ENCODE data around the gene ZNF79.
"Not testable (repeated sequence)": the region's sequence is repeated elsewhere in the genome, so short reads cannot be mapped to it uniquely, and the experiment has no call there.

Gene ZNF79

GRCh38 chr9:127458921-127459320, 34.7 kb downstream of the ZNF79 start:
- no peak for DNase-seq

GRCh38 chr9:127463382-127463781, 39.2 kb downstream of the ZNF79 start:
- no peak for DNase-seq

- DNase-seq, result no peak
Observed at GRCh38 chr9:127463911-127464310, 39.7 kb downstream of the ZNF79 start.

DNA sequence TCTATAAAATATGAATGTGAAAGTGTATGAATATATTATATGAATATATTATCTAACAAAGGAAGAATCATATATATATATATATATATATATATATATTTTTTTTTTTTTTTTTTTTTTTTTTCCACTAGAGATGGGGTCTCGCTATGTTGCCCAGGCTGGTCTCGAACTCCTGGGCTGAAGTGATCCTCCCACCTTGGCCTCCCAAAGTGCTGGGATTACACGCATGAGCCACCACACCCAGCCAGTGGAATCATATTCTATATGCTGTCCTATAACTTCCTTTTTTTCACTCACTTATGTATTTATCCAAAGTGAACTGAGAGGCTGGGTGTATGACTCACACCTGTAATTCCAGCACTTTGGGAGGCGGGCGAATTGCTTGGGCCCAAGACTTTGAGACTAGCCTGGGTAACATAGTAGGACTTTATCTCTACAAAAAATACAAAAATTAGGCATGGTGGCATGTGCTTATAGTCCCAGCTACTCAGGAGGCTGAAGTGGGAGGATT, 42.3 kb downstream of the ZNF79 start:
- DNase-seq, result not testable (repeated sequence)

- no peak for DNase-seq
Observed at GRCh38 chr9:127467621-127468020, 43.4 kb downstream of the ZNF79 start.

DNA sequence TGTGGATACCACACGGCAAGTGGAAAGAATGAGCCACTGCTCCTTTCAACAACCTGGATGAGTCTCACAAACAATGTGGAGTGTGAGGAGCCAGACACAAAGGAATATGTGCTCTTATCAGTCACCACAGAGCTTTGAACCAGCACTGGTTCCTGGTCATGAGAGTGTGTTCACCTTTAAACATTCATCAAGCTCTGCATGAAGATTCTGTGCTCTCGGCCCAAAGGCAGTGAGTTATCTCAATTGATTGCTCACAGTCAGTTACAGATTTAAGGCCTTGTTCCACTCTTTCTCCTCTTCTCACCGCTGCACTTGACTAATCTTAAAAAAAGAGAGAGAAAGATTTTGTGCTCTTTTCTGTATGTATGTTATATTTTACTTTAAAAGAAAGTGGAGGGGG, 46.5 kb downstream of the ZNF79 start:
- no peak for DNase-seq

DNA sequence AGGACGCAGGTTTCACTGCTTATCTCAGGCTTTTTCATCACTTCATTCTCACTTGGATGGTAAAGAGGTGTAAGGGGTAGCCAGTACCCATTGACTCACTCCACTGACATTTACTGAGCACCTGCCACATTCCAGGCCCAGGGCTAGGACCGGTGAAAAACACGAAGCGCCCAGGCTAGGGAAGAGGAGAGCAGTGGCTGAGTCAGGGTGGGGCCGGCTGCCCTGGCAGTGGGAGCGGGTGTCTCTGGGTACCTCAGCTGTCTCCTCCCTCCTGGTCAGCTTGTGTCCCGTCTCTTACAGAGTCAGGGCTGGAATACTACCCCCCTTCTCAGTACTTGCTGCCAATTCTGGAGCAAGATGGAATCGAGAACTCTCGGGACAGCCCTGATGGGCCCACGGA, 49.3 kb downstream of the ZNF79 start:
- no peak for DNase-seq

- DNase-seq, result no peak
Observed at GRCh38 chr9:127473932-127474331, 49.8 kb downstream of the ZNF79 start.

DNA sequence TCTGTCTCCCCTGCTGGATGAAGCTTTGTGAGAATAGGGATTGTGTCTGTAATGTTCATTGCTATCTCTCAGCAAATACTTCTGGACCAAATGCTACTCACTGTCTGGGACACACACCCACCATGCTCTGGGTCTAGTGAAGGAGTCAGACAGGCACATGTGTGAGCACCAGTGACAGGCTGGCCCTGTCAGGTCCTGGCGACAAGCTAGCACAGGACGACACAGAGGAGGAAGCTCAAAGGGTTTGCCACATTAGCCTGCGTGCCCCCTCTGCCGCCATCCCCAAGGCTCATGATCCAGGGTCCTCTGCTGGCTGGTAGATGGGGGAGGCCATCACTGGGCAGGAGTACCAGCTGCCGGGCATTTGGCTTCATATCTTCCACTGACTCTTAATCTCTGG, 50.4 kb downstream of the ZNF79 start:
- DNase-seq, result no peak

DNA sequence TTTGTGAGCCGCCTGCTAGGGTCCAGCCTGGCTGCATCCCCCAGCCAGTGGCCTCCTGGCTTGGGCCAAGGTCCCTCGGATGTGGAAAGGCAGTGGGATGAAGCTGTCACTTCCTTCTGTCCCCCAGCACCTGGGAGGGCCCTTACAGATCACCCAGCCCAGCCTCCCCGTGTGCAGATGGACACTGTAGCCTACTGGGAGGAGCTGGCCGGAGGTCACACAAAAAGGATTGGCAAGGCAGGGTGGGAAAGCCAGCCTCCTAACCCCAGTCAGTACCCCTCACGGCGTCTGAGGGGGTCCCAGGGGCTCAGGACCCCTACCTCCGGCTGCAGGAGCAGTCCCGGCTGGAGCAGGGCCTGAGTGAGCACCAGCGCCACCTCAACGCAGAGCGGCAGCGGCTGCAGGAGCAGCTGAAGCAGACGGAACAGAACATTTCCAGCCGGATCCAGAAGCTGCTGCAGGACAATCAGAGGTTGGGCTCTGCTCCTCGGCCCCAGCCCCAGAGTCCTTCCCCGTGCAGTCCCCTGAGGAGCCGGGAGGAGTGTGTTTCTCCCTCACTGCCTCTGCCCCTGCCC, 55.4 kb downstream of the ZNF79 start:
- DNase-seq, result no peak

GRCh38 chr9:127482662-127483061, 58.5 kb downstream of the ZNF79 start:
- no peak for DNase-seq

GRCh38 chr9:127485995-127486394, 61.8 kb downstream of the ZNF79 start:
- DNase-seq, result no peak

GRCh38 chr9:127488946-127489345, 64.8 kb downstream of the ZNF79 start:
- DNase-seq, result no peak

DNA sequence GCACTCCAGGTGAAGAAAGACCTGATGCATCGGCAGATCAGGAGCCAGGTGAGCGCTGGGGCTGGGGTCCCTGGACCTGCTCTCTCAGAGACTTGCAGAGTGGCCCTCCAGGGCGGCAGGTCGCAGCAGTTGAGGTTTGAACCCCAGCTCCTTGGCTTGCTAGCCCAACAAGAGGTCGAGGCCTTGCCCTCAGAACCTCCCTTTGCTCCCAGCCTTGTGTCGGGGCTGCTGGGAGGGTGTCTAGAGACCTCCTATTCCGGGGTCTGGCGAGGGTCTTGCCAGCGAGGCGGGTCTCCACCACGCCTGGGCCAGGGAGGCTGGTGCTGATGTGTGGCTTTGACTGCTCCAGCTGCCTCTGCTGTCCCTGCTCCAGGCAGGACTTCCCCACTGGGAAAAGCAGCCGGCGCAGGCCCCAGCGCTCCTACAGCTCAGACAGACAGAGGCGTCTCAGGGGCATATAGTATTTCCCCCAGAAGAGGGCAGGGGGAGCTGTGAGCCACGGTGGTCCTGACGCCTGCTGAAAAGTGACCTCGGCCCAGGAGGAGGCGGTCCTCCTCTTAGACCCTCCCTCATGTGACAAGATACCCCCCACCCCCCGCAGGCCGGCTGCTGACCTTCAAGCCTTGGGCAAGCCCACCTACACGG, 65.4 kb downstream of the ZNF79 start:
- no peak for DNase-seq

- no peak for DNase-seq
Observed at GRCh38 chr9:127490535-127491230, 66.5 kb downstream of the ZNF79 start.

GRCh38 chr9:127491516-127491915, 67.3 kb downstream of the ZNF79 start:
- no peak for DNase-seq

DNA sequence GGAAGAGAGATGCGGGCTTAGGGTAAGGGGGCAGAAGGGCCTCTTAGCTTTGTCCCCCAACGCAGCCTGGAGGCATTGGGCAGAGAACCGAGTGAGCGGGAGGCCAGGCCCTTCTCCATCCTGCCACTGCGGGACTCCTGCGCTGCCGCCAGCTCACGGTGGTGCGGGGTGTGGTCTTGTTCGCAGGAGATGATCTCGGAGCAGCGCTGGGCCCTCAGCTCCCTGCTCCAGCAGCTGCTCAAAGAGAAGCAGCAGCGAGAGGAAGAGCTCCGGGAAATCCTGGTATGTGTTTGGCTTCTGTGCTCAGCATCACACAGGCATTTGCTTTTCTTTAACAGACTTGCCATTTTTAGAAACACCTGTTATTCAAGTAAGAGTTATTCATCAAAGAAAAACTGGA, 68.4 kb downstream of the ZNF79 start:
- no peak for DNase-seq

DNA sequence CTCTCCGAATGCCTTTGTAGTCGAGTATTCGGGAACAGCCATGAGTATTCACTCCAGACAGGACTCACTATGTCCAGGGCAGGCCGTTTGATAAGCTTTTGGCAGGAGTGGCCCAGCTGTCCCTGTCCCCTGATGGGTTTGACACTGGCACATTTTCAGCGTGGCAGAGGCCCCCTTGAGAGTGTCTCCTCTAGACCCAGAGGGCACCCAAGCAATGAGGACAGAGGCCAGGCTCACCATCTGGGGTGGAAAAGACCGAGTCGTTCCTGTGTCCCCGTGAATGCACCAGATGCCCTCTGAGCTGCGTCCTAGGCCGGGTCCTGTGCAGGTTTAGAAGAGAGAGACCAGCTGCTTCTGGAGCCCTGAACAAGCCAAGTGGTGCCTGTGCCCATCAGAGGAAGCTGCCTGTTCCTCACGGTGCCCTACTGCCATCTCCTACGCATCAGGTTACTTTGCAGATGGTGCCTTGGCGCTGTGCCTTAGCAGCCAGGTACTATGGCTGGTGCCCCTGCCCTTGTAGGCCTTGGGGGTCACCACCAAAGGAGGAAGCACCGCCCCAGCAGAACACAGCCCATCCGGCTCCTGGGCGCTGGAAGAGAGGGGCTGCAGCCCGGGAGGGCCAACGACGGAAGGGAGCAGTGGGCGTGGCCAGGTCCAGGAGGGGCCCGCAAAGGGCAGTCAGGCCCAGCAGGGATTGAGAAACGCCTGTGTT, 69.6 kb downstream of the ZNF79 start:
- no peak for DNase-seq

GRCh38 chr9:127494304-127494702, 70.1 kb downstream of the ZNF79 start:
- no peak for DNase-seq
